Measurements from ENCODE around the gene PPCDC.
"Not testable (repeated sequence)": the region's sequence is repeated elsewhere in the genome, so short reads cannot be mapped to it uniquely, and the experiment has no call there.

PPCDC gene

GRCh38 chr15:75070674-75071073 is 47.3 kb downstream of the PPCDC start:
- DNase-seq = no peak

GRCh38 chr15:75073197-75073596 is 49.8 kb downstream of the PPCDC start:
- peak; percentile 95 for DNase-seq

GRCh38 chr15:75076277-75076676 is 52.9 kb downstream of the PPCDC start:
- DNase-seq = no peak

DNA sequence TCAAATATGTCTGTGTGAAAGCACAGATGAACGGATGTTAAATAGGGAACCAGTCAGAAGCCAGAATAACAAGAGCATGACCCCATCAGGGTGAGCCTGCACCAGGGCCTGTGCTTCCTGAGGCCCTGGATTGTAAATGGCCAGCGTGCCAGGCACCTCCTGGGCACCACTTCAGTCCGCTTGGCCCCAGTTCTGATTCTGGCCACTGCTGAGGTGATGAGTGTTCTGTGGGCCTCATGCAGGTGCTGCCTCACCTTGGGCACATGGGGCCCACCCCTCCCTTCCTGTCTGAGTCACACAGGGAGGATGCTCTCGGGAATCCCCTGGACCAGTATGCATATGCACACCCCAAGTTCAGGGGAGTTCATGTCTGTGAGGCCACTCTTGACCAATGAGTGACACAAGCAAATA is 54.2 kb downstream of the PPCDC start:
- DNase-seq = peak; percentile 37

GRCh38 chr15:75081150-75081549 is 57.8 kb downstream of the PPCDC start:
- no peak for DNase-seq

- no peak for DNase-seq
These were observed 59.3 kb downstream of the PPCDC start for GRCh38 chr15:75082689-75083088.

DNA sequence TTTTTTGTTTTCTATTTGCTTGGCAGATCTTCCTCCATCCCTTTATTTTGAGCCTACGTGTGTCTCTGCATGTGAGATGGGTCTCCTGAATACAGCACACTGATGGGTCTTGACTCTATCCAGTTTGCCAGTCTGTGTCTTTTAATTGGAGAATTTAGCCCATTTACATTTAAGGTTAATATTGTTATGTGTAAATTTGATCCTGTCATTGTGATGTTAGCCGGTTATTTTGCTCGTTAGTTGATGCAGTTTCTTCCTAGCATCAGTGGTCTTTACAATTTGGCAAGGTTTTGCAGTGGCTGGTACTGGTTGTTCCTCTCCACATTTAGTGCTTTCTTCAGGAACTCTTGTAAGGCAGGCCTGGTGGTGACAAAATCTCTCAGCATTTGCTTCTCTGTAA is 62.3 kb downstream of the PPCDC start:
- DNase-seq = not testable (repeated sequence)

DNA sequence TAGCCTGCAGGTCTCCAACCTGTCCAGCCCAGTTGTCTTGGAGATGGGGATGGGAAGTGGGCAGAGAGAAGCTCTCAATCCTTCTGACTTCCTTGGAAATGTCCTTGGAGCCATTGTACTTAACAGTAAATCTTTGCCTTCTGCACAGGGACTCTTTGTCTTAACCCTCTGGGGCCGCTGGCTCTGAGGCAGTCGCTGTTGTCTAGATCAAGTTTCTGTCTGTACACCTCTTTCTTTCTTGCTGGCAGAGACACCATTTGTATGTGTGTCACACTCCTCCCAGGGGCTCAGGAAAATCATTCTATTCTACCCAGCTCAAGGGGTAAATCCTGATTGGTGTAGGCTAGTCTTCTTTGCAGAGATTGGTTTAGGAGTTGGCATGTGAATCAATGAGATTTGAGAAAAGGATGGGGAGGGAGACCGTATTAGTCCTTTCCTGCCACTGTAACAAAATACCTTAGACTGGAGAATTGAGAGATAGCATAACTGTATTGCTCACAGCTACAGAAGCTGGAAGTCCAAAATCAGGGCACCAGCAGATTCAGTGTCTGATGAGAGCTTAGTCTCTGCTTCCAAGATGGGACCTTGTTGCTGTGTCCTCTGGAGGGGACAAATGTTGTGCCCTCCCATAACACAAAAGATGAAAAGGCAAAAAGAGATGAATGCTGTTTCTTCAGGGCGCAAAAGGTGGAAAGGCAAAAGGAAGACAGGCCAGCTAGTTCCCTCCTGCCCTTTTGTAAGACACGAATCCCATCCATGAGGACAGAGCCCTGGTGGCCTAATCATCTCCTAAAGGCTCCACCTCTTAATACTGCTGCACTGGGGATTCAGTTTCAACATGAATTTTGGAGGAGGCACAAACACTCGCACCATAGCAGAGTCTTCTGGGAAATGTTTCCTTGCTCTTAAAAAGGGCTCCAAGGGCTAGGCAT is 66.3 kb downstream of the PPCDC start:
- no peak for DNase-seq

- DNase-seq = peak; percentile 94
These were observed 67.0 kb downstream of the PPCDC start for GRCh38 chr15:75090388-75090734.

GRCh38 chr15:75091814-75092213 is 68.4 kb downstream of the PPCDC start:
- peak; percentile 72 for DNase-seq

DNA sequence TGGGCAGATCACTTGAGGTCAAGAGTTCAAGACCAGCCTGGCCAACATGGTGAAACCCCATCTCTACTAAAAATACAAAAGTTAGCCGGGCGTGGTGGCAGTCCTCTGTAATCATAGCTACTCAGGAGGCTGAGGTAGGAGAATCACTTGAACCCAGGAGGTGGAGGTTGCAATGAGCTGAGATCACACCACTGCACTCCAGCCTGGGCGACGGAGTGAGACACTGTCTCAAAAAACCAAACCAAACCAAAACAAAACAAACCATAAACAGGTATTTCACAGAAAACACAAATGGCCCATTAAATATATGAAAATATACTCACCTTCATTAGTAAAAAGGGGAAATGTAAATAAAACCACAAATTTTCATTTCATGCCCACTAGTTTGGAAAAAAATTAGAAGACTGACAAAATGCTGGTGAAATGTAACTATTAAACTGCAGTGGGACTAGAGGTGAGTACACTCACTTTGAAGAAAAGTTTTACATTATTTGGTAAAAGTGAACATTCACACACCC is 71.6 kb downstream of the PPCDC start:
- not testable (repeated sequence) for DNase-seq

GRCh38 chr15:75095594-75095993 is 72.2 kb downstream of the PPCDC start:
- no peak for DNase-seq

DNA sequence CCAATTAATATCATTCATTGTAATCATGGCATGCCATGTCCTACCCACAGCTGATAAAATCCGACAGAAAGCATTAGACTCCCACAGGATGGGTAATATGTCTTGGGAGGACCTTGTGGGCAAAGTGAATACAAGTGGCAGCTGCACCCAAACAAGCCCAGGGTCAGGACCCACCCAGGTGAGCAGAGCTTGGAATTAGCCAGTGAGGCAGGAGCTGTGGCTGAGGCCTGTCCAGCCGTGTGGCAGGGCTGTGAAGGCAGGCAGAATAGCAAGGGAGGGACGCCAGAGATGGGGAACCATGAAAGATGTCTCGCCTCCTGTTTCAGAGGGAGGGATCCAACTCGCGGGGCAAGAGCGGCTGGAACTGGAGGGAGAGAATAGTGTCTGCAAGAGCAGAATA is 74.5 kb downstream of the PPCDC start:
- DNase-seq = no peak

GRCh38 chr15:75098404-75098803 is 75.0 kb downstream of the PPCDC start:
- DNase-seq = no peak

Measured in inflammatory macrophage treated with lipopolysaccharide for 4 hours (primary cell).